GM12878 (cell line): Measurements from ENCODE around the gene SPTBN1. TPM values are rescaled to one million over a fixed set of nuclear protein-coding genes. Genes with fewer than 3 reads are reported as not detected.

Experiments used
- ATAC-seq: fragments of 200-7000 bp; cut with Tn5 transposase; 3 replicates; pipeline ENCODE4 v1.9.1; 2020; ENCODE audit warnings: mild to moderate bottlenecking, moderate library complexity
- BruUV-seq: library from RNA; stranded (reverse); fragments of 400-500 nt; replicated peaks from 2 replicates; lab custom pipeline; 2021; lab: Mats Ljungman, UMichigan
- CTCF ChIA-PET: fragments of 300-600 bp; sonication (Branson Sonifier 250); formaldehyde crosslinking; extraction: SDS; loops from one replicate; lab custom pipeline; 2021; ENCODE audit warnings: inconsistent platforms; lab: Yijun Ruan, JAX
- POLR2A ChIA-PET: fragments of 350-600 bp; formaldehyde crosslinking; extraction: SDS; loops from one replicate; lab custom pipeline; 2021; ENCODE audit warnings: inconsistent platforms; lab: Charles Lee
- RAD21 ChIA-PET: fragments of 300-600 bp; sonication (Branson Sonifier 250); formaldehyde crosslinking; loops from one replicate; lab custom pipeline; 2023; ENCODE audit warnings: antibody characterized with exemption; ENCODE audit not compliant: unreplicated experiment; lab: Charles Lee
- SMC1A ChIA-PET: fragments of 300-600 bp; sonication (Branson Sonifier 250); formaldehyde crosslinking; loops from one replicate; lab custom pipeline; 2023; ENCODE audit not compliant: unreplicated experiment, uncharacterized antibody; lab: Charles Lee
- DNase-seq: peaks from one replicate; pipeline ENCODE4 v3.0.0-alpha.2; 2011; ENCODE audit warnings: low read depth, low spot score
- FAIRE-seq: peaks from 3 replicates; lab custom pipeline; 2011; peaks lifted over from hg19 to GRCh38; lab: Jason Lieb, UNC
- H2AFZ ChIP-seq: 2 replicates; pipeline ENCODE4 v1.6.0; 2011; ENCODE audit warnings: low read depth, low read length, control low read depth; ENCODE audit not compliant: control insufficient read depth
- H3K27ac ChIP-seq: 2 replicates; pipeline ENCODE4 v1.5.1; 2011; ENCODE audit warnings: control low read depth; ENCODE audit not compliant: control insufficient read depth, insufficient read depth
- H3K27me3 ChIP-seq, 2 experiments: replicated peaks in 1 of 2; 2 replicates each; pipeline versions ENCODE4 v1.6.0 to v1.6.1; 2011; ENCODE audit warnings: low read length in 1 of 2; ENCODE audit not compliant: control insufficient read depth in 2 of 2, insufficient read depth in 2 of 2
- H3K36me3 ChIP-seq, 2 experiments: 2 replicates each; pipeline ENCODE4 v1.5.1; 2011; ENCODE audit warnings: low read length in 1 of 2; ENCODE audit not compliant: control insufficient read depth in 2 of 2, insufficient read depth in 2 of 2
- H3K4me1 ChIP-seq: 2 replicates; pipeline ENCODE4 v1.6.1; 2011; ENCODE audit warnings: mild to moderate bottlenecking, low read length, moderate library complexity, mixed read lengths; ENCODE audit not compliant: control insufficient read depth, insufficient read depth
- H3K4me2 ChIP-seq: 2 replicates; pipeline ENCODE4 v1.6.0; 2011; ENCODE audit warnings: control low read depth; ENCODE audit not compliant: control insufficient read depth, insufficient read depth
- H3K4me3 ChIP-seq: fragments of 200-600 bp; sonication (generic); 2 replicates; pipeline ENCODE4 v1.5.1; 2016
- H3K79me2 ChIP-seq: 2 replicates; pipeline ENCODE4 v1.6.0; 2011; ENCODE audit warnings: low read length; ENCODE audit not compliant: control insufficient read depth, insufficient read depth
- H3K9ac ChIP-seq: 2 replicates; pipeline ENCODE4 v1.8.0; 2011; ENCODE audit warnings: low read length, control low read depth, mixed read lengths; ENCODE audit not compliant: control insufficient read depth, insufficient read depth
- H3K9me3 ChIP-seq: replicated peaks from 3 replicates; pipeline ENCODE4 v1.5.1; 2011; ENCODE audit warnings: mild to moderate bottlenecking, low read length; ENCODE audit not compliant: control insufficient read depth, insufficient read depth
- H4K20me1 ChIP-seq: 2 replicates; pipeline ENCODE4 v1.6.0; 2011; ENCODE audit not compliant: control insufficient read depth, insufficient read depth
- CBX3 ChIP-seq: fragments of 200-600 bp; sonication (generic); IDR thresholded peaks from 2 replicates; pipeline ENCODE4 v1.6.1; 2016; ENCODE audit warnings: low read depth, borderline replicate concordance
- FOXK2 ChIP-seq: fragments of 450-650 bp; IDR thresholded peaks from 2 replicates; pipeline ENCODE4 v1.6.1; 2017; ENCODE audit warnings: mild to moderate bottlenecking, moderate library complexity
- HDGF ChIP-seq: fragments of 450-650 bp; IDR thresholded peaks from 2 replicates; pipeline ENCODE4 v1.6.1; 2016; ENCODE audit warnings: antibody characterized with exemption
- IKZF1 ChIP-seq: fragments of 450-650 bp; conservative IDR thresholded peaks from 2 replicates; pipeline ENCODE4 v1.6.1; 2017; ENCODE audit warnings: antibody characterized with exemption, mild to moderate bottlenecking
- NKRF ChIP-seq: fragments of 450-650 bp; conservative IDR thresholded peaks from 2 replicates; pipeline ENCODE4 v1.6.1; 2017; ENCODE audit warnings: mild to moderate bottlenecking, moderate library complexity
- NR2F1 ChIP-seq: fragments of 450-650 bp; conservative IDR thresholded peaks from 2 replicates; pipeline ENCODE4 v1.6.1; 2017; ENCODE audit warnings: mild to moderate bottlenecking
- PAX5 ChIP-seq: IDR thresholded peaks from 2 replicates; pipeline ENCODE4 v1.6.1; 2011; ENCODE audit warnings: low read depth, low read length, borderline replicate concordance
- SIN3A ChIP-seq: IDR thresholded peaks from 2 replicates; pipeline ENCODE4 v1.6.1; 2012; ENCODE audit warnings: low read depth, low read length, improper control_type of control experiment
- SP1 ChIP-seq: IDR thresholded peaks from one replicate; pipeline ENCODE4 v1.6.1; 2011; ENCODE audit warnings: low read depth, low read length
- SREBF2 ChIP-seq: IDR thresholded peaks from 2 replicates; pipeline ENCODE4 v1.6.1; 2012; ENCODE audit warnings: mild to moderate bottlenecking, low read length
- TARDBP ChIP-seq: IDR thresholded peaks from 2 replicates; pipeline ENCODE4 v1.6.1; 2016; ENCODE audit warnings: borderline replicate concordance
- YY1 ChIP-seq: IDR thresholded peaks from 2 replicates; pipeline ENCODE4 v1.6.1; 2011; ENCODE audit warnings: low read depth, mild to moderate bottlenecking, low read length
- ZNF384 ChIP-seq: IDR thresholded peaks from 2 replicates; pipeline ENCODE4 v1.6.1; 2012; ENCODE audit warnings: low read depth, mild to moderate bottlenecking, low read length, improper control_type of control experiment, borderline replicate concordance
- WGBS: methylation state at CpG from one replicate; pipeline ENCODE4 v1.1.6; 2016; ENCODE audit warnings: low lambda C conversion rate; ENCODE audit not compliant: insufficient replicate concordance, insufficient coverage; ENCODE audit errors: missing lambda C conversion rate; 5-methylcytosine and 5-hydroxymethylcytosine counted together
- in situ Hi-C: fragments of 300-500 bp; cut with MboI; formaldehyde crosslinking; loops from 9 replicates; pipeline ENCODE4 v1.14.3; 2018; ENCODE audit warnings: mixed read lengths
- intact Hi-C: fragments of 100-400 bp; cut with micrococcal nuclease; formaldehyde crosslinking; loops from one replicate; pipeline ENCODE4 v1.14.2; 2022; ENCODE audit not compliant: unreplicated experiment
- polyA plus RNA-seq, 11 experiments: library from polyadenylated mRNA; depleted of rRNA in 4 of 11; unstranded in 6 of 11; stranded (reverse) in 5 of 11; fragments of >200 nt; fragmentation: Nextera tagmentation in 4 of 11; fragmentation: Illumina TruSeq in 1 of 11; extraction: Ambion mirVana in 4 of 11; extraction: Trizol in 1 of 11; gene quantifications; 1 replicate in 1 of 11; 2 replicates in 10 of 11; pipeline versions ENCODE4 v1.2.1 to v1.2.3, GENCODE V29; 2011 to 2016; ENCODE audit warnings: inconsistent platforms in 2 of 11, missing spikeins in 2 of 11, low read depth in 1 of 11
- total RNA-seq, 4 experiments: library from RNA; depleted of rRNA in 3 of 4; stranded (reverse); fragments of >200 nt in 3 of 4; fragmentation: Illumina TruSeq in 1 of 4; extraction: Trizol in 1 of 4; gene quantifications; 2 replicates each; pipeline versions ENCODE4 v1.2.1 to v1.2.3, GENCODE V29; 2013 to 2021
- TF ChIP-seq, protein P1 (sequence below): IDR thresholded peaks from 2 replicates; pipeline ENCODE4 v1.6.1; 2012; ENCODE audit warnings: low read depth, low read length, improper control_type of control experiment
- TF ChIP-seq, protein P2 (sequence below): fragments of 450-650 bp; formaldehyde crosslinking; IDR thresholded peaks from 2 replicates; pipeline ENCODE4 v1.4.0; 2020; ENCODE audit warnings: mild to moderate bottlenecking, moderate library complexity
- TF ChIP-seq, protein P3 (sequence below): fragments of 150-350 bp; IDR thresholded peaks from 2 replicates; pipeline ENCODE4 v1.6.1; 2016; ENCODE audit warnings: low read depth, low read length

SPTBN1 gene
- total and polyA plus RNA-seq, 10 of the 15 experiments (the other 5 are each of a cell fraction or from before 2014, with no cell fraction given): 20.6 to 154 (median 76.7) TPM

DNA sequence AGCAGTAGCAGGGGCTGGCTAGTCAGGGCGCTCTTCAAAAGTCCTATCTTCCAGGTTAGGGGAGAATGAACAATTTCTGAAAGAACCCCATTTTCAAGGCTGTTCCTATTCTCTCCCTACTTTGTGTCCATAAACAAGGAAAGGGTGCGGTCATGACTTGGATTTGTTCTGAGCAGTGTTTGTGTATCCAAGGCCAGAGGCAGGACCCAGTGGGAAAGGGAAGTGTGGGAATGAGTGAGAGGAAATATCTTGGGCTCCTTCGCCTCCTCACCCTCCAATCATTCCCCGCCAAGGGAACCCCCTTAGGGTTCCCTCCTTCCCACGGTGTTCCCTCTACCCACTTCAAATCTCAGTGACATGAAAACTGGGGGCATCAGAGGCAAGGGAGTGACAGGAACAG, 25.5 kb upstream of the SPTBN1 start:
- H3K27me3 ChIP-seq: no peaks in the 10 kb centered on the region
- 49% methylated on average over 3 of the region's 5 CpGs for WGBS
- SMC1A ChIA-PET: no interaction called here
- TF ChIP-seq, protein P1, sequence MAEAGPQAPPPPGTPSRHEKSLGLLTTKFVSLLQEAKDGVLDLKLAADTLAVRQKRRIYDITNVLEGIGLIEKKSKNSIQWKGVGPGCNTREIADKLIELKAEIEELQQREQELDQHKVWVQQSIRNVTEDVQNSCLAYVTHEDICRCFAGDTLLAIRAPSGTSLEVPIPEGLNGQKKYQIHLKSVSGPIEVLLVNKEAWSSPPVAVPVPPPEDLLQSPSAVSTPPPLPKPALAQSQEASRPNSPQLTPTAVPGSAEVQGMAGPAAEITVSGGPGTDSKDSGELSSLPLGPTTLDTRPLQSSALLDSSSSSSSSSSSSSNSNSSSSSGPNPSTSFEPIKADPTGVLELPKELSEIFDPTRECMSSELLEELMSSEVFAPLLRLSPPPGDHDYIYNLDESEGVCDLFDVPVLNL: no peak
- no peak for TF ChIP-seq SIN3A
- TF ChIP-seq HDGF: no peak
- TF ChIP-seq FOXK2: no peak
- TF ChIP-seq TARDBP: no peak
- TF ChIP-seq, protein P2, sequence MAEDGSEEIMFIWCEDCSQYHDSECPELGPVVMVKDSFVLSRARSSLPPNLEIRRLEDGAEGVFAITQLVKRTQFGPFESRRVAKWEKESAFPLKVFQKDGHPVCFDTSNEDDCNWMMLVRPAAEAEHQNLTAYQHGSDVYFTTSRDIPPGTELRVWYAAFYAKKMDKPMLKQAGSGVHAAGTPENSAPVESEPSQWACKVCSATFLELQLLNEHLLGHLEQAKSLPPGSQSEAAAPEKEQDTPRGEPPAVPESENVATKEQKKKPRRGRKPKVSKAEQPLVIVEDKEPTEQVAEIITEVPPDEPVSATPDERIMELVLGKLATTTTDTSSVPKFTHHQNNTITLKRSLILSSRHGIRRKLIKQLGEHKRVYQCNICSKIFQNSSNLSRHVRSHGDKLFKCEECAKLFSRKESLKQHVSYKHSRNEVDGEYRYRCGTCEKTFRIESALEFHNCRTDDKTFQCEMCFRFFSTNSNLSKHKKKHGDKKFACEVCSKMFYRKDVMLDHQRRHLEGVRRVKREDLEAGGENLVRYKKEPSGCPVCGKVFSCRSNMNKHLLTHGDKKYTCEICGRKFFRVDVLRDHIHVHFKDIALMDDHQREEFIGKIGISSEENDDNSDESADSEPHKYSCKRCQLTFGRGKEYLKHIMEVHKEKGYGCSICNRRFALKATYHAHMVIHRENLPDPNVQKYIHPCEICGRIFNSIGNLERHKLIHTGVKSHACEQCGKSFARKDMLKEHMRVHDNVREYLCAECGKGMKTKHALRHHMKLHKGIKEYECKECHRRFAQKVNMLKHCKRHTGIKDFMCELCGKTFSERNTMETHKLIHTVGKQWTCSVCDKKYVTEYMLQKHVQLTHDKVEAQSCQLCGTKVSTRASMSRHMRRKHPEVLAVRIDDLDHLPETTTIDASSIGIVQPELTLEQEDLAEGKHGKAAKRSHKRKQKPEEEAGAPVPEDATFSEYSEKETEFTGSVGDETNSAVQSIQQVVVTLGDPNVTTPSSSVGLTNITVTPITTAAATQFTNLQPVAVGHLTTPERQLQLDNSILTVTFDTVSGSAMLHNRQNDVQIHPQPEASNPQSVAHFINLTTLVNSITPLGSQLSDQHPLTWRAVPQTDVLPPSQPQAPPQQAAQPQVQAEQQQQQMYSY (CRISPR knock-in tag): no peak
- TF ChIP-seq YY1: no peak
- no peak for TF ChIP-seq CBX3
- no peak for TF ChIP-seq SP1
- TF ChIP-seq, protein P3, sequence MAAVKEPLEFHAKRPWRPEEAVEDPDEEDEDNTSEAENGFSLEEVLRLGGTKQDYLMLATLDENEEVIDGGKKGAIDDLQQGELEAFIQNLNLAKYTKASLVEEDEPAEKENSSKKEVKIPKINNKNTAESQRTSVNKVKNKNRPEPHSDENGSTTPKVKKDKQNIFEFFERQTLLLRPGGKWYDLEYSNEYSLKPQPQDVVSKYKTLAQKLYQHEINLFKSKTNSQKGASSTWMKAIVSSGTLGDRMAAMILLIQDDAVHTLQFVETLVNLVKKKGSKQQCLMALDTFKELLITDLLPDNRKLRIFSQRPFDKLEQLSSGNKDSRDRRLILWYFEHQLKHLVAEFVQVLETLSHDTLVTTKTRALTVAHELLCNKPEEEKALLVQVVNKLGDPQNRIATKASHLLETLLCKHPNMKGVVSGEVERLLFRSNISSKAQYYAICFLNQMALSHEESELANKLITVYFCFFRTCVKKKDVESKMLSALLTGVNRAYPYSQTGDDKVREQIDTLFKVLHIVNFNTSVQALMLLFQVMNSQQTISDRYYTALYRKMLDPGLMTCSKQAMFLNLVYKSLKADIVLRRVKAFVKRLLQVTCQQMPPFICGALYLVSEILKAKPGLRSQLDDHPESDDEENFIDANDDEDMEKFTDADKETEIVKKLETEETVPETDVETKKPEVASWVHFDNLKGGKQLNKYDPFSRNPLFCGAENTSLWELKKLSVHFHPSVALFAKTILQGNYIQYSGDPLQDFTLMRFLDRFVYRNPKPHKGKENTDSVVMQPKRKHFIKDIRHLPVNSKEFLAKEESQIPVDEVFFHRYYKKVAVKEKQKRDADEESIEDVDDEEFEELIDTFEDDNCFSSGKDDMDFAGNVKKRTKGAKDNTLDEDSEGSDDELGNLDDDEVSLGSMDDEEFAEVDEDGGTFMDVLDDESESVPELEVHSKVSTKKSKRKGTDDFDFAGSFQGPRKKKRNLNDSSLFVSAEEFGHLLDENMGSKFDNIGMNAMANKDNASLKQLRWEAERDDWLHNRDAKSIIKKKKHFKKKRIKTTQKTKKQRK: no peak
- no peak for TF ChIP-seq SREBF2
- no peak for TF ChIP-seq PAX5
- no peak for TF ChIP-seq NKRF
- no peak for TF ChIP-seq ZNF384
- TF ChIP-seq IKZF1: no peak
- TF ChIP-seq NR2F1: no peak

More for the DNA sequence above, 25.5 kb upstream of the SPTBN1 start:
- ChIA-PET RAD21 (no interaction called here), POLR2A (no interaction called here), CTCF (no interaction called here)
- FAIRE-seq: no peak
- Histone ChIP-seq H3K9me3 (no peaks in the 10 kb centered on the region), H3K36me3 (no peaks in the 10 kb centered on the region), H3K27ac (no peak overlapping the region), H3K9ac (no peak overlapping the region), H4K20me1 (no peaks in the 10 kb centered on the region), H3K4me1 (no peaks in the 10 kb centered on the region), H3K79me2 (no peaks in the 10 kb centered on the region), H3K4me3 (no peak overlapping the region), H2AFZ (no peak overlapping the region), H3K4me2 (no peak overlapping the region)
- no peak for DNase-seq
- in situ Hi-C loops: no loop called here
- BruUV-seq: no TSS peak
- ATAC-seq: no peak
- intact Hi-C loops: no loop called here
